GM18520 (cell line): ENCODE data around the gene WDR76.
A peak's percentile ranks its signal among the peaks of the same experiment; 100 is the strongest.
"Not testable (repeated sequence)": the region's sequence is repeated elsewhere in the genome, so short reads cannot be mapped to it uniquely, and the experiment has no call there.

Experiments used
- ATAC-seq: cut with Tn5 transposase; IDR thresholded peaks from one replicate; pipeline ENCODE4 v1.9.1; 2021; ENCODE audit not compliant: unreplicated experiment

WDR76 gene

GRCh38 chr15:43815064-43815463 lies 11.7 kb upstream of the WDR76 start:
- ATAC-seq = not testable (repeated sequence)

- no peak for ATAC-seq
These were observed 5.3 kb upstream of the WDR76 start for GRCh38 chr15:43821505-43821904.

- ATAC-seq = peak; percentile 71
These were observed 2.2 kb upstream of the WDR76 start, which contains the start of gene MFAP1 for GRCh38 chr15:43824302-43825246. Gene MFAP1 (minus strand): TSS chr15:43824690. CDS start chr15:43824569, 121 bp downstream.

- not testable (repeated sequence) for ATAC-seq
These were observed 1.5 kb upstream of the WDR76 start for GRCh38 chr15:43825305-43825704.

- ATAC-seq = no peak
These were observed 734 bp upstream of the WDR76 start for GRCh38 chr15:43826029-43826507.

- no peak for ATAC-seq
These were observed 1.4 kb downstream of the WDR76 start for GRCh38 chr15:43828061-43828657.

GRCh38 chr15:43829951-43830540 lies 3.2 kb downstream of the WDR76 start:
- not testable (repeated sequence) for ATAC-seq

- not testable (repeated sequence) for ATAC-seq
These were observed 4.0 kb downstream of the WDR76 start for GRCh38 chr15:43830691-43831275.

- ATAC-seq = not testable (repeated sequence)
These were observed 4.8 kb downstream of the WDR76 start for GRCh38 chr15:43831519-43832052.

GRCh38 chr15:43832485-43832884 lies 5.7 kb downstream of the WDR76 start:
- not testable (repeated sequence) for ATAC-seq

- no peak for ATAC-seq
These were observed 18.6 kb downstream of the WDR76 start for GRCh38 chr15:43845421-43845820.

GRCh38 chr15:43851251-43851650 lies 24.4 kb downstream of the WDR76 start:
- no peak for ATAC-seq

- no peak for ATAC-seq
These were observed 25.8 kb downstream of the WDR76 start for GRCh38 chr15:43852607-43853006.

- ATAC-seq = no peak
These were observed 28.0 kb downstream of the WDR76 start for GRCh38 chr15:43854801-43855200.

GRCh38 chr15:43859546-43859945 lies 32.7 kb downstream of the WDR76 start:
- ATAC-seq = no peak

GRCh38 chr15:43866636-43867035 lies 39.8 kb downstream of the WDR76 start:
- not testable (repeated sequence) for ATAC-seq

GRCh38 chr15:43867096-43867495 lies 40.3 kb downstream of the WDR76 start:
- ATAC-seq = no peak

GRCh38 chr15:43868406-43868805 lies 41.6 kb downstream of the WDR76 start:
- ATAC-seq = no peak

GRCh38 chr15:43871835-43872234 lies 45.0 kb downstream of the WDR76 start:
- ATAC-seq = no peak

- ATAC-seq = no peak
These were observed 45.7 kb downstream of the WDR76 start for GRCh38 chr15:43872416-43873020.
